ENCODE data around the gene ABCA4.
A peak's percentile ranks its signal among the peaks of the same experiment; 100 is the strongest.

Gene ABCA4

DNA sequence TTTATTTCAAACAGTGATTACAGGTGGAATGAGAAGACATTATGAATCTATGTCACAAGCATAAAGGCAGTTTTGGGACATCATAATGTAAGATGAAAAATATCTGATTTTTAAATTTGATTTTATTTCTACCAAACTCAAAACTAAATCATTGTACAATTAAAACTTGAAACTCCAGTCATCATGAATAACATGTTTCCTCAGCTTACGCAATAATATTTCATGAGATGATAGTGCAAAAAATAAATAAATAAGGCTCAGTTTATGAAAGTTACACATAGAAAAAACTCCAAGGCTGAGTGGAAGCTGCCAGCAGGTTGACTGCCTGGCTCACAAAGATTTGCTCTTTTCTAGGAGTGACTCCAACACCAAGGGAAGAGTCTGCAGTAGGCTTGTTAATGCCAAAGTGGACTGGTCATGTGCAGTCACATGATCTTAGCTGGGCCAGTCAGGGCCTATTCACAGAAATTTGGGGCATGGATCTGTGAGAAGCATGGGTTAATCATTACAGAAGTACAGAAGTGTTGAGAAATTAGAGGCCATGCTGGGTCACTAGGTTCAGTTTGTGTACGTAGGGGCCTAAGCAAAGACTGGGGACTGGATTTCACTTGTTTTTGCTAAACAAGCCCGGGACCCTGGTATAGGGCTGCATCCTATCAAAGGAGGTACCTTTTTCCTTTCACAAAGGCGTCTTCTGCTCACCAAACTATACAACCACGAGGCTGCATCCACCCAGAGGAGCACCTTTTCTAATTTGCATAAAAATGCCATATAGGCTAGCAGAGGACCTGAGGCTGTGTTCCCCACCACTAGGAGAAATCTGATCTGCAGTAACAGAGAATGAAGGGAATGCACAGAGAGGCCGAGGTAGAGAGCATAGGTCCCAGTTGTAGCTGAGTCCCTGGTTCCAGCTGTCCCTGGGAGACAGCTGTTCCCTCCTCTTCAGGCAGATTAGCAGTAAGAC, 4.9 kb upstream of the ABCA4 start:
- H3K27ac ChIP-seq = no peak overlapping the region
- H3K4me3 ChIP-seq = no peak overlapping the region

DNA sequence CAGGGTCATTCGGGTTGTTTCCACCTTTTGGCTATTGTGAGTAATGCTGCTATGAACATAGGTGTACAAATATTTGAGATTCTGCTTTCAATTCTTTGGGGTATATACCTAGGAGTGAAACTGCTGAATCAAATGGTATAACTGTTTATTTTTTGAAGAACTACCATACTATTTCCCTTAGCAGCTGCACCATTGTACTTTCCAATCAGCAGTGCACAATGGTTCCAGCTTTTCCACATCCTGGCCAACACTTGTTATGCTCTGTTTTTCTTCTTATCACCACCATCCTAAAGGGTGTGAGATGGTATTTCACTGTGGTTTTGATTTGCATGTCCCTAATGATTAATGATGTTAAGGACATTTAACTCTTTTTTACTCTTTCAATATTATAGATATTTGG, 3.6 kb upstream of the ABCA4 start:
- no peak overlapping the region for H3K4me3 ChIP-seq

DNA sequence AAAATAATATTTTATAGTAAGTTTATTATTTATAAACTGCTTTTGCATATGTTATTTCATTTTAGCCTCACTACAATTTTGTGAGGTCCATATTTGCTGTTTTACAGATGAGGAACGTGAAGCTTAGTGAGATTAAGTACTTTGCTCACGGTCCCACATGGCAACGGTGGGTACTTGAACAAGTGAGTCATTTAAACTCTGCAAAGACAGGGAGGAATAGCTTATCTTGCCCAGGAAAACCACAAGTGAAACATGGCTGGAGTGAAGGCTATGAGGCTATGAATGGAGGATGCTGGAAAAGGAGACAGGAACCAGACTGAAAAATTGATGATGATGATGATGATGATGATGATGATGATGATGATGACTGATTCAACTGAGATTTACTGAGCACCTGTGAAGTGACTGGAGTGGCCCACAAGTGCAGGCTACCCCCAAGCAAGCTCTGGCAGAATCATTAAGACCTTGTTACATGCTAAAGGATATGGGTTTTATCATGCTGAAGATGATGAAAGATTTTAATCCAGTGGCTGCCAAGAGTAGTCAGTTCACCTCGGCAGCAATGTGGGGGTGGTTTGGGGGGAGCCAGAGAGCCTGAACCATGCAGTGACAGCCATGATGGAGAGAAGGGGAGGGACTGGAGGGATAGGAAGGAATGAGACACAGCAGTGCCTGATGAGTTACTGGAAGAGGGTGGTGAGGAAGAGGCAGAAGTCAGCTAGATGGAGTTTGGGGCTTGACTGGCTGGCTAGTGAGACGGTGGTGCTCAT, 1.4 kb upstream of the ABCA4 start:
- H3K27ac ChIP-seq = no peak overlapping the region
- H3K4me3 ChIP-seq = no peak overlapping the region

More for the DNA sequence above, 3.6 kb upstream of the ABCA4 start:
- no peak overlapping the region for H3K27ac ChIP-seq

DNA sequence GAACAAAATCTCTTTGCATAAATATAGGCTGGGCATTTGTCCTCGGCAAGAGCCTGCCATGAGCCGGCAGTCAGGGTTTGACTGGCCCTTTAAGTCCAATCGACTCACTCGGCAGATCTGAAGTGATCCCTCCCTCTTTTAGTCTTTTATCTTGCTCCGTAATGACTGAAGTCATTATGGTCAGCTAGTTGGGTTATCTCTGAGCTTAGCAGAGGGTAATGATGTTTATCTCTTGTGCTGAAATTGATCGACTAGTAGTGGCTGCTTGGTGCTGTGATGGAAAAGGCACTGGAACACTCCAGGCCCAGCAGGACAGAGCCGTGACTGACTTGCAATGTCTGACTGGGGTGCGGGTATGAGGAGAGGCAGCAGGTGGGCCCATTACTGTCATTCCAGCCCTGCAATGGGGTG, 468 bp upstream of the ABCA4 start:
- no peak overlapping the region for H3K27ac ChIP-seq
- no peak overlapping the region for H3K4me3 ChIP-seq

DNA sequence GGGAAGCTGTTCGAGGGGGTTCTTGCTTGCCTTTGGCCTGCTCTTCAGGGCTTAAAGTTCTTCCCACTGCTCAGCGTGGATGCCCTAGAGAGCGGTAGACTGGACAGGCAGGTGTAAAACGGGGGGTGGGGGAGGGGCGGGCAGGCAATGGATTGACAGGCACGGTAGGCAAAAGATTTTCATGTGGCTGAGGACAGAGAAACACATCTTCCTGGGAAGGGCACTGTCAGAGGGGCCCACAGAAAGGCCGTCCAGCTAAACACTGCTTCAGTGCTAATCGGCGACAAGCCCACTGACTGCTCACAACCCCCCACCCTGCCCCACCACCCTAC, 412 bp downstream of the ABCA4 start:
- Histone ChIP-seq H3K27ac (no peak overlapping the region), H3K4me3 (no peak overlapping the region)

GRCh38 chr1:94119796-94120569, 965 bp downstream of the ABCA4 start:
- no peak overlapping the region for H3K4me3 ChIP-seq
- H3K27ac ChIP-seq = no peak overlapping the region

GRCh38 chr1:94119306-94119705, 1.6 kb downstream of the ABCA4 start:
- no peak overlapping the region for H3K4me3 ChIP-seq

GRCh38 chr1:94118471-94118870, 2.5 kb downstream of the ABCA4 start:
- no peak overlapping the region for H3K27ac ChIP-seq

More at GRCh38 chr1:94119306-94119705, 1.6 kb downstream of the ABCA4 start:
- H3K27ac ChIP-seq = no peak overlapping the region

DNA sequence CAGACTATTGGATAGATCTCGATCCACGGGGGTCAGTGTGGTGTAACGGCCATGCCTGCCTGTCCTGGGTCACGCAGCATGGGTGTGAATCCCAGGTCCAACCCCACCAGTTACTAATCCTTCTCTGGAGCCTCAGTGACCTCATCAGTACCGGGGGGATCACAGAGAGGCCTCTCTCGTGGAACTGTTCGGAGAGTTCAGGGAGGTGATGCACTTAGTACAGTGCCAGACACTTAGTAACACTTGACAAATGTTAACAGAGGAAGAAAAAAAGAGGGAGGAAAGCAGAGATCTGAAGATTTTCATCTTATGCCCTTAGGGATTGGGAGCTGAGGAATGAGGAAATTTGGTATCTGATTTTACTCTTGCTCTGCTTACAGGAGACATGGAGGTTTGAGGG, 2.9 kb downstream of the ABCA4 start:
- Histone ChIP-seq H3K4me3 (no peak overlapping the region), H3K27ac (no peak overlapping the region)

More at GRCh38 chr1:94118471-94118870, 2.5 kb downstream of the ABCA4 start:
- no peak overlapping the region for H3K4me3 ChIP-seq

DNA sequence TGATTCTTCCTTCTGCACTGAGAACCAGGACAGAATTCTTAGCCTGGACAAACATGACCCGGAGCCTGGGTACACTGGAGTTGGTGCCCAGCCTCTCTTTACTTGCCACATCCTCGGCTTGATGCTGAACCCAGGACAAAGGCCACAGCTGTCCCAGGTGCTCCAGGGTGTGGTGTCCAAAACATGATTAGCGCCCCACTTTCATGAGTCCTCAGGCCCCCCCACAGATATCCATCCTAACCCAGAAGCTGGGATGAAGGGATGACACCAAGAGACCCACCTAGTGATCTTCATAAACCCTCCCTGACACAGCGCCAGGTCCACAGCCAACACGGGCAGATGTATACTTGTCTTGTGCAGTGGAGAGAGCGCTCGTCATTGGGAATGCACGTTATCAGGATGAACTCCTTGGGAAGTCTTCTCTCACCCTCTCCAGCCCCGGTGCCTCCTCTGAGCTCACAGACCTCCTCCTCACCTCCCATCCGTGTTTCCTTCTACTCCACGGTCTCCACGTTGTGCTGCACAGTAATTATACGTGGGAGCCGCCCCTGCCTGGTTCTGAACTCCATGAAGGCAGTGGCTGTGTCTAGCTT, 3.6 kb downstream of the ABCA4 start:
- Histone ChIP-seq H3K4me3 (no peak overlapping the region), H3K27ac (peak overlapping the region in 15 of 21 experiments; percentile 3 to 81 (median 42))

DNA sequence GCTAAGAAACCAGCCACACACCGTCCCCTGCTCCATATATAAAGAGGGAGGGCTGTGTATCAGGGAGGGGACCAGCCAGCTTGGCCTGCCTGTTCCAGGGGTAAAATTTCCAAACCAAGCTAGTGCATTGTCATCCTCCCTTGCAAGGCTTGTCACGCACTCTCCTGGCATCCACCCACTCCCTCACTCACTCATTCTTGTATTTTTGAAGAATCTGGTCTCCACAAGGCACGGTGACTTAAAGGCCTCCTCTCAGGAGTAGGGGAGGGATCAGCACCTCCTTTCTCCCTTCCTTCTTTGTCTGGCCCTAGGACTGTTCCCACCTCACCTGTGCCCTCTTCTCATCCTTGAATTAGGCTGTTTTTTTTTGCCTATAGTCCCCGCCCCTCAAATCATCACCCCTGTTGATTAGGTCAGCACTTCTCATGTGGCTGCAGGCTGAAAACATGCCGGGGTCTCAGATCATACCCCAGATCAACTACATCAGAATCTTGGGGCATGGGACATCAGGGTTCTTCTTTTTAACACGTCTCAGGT, 5.0 kb downstream of the ABCA4 start:
- no peak overlapping the region for H3K4me3 ChIP-seq
- peak overlapping the region in 11 of 21 experiments; percentile 3 to 81 (median 63) for H3K27ac ChIP-seq

DNA sequence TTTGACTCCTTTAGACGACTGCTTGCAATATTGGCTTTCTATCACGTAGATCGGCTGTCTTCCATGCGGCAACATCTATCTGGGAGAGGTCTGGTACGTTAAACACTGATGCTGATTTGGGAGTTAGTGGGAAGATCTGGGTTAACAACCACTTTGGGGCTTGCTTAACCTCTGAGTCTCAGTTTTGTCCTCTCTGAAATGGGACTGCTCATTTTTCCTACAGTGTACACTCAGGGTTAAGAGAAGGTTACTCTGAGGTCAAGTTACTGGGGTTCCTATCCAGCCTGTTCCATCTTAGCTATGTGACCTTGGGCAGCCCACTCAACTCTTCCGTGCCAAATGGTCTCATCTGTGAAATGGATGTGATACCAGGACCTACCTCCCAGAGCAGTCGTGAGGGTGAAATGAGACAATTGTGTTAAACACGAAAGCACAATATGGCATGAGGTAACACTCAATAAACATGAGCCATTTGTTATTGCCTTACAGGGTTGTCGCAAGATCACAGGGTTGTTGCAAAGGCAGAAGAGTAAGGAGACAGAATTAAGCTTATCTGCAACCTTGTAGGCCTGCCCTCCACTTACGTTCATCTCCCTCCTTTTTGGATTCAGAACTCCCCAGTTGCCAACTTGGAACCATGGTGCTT, 5.6 kb downstream of the ABCA4 start:
- peak overlapping the region in 4 of 21 experiments; percentile 3 to 81 (median 50) for H3K27ac ChIP-seq
- H3K4me3 ChIP-seq = no peak overlapping the region

GRCh38 chr1:94113589-94114226, 7.2 kb downstream of the ABCA4 start:
- H3K27ac ChIP-seq = no peak overlapping the region
- no peak overlapping the region for H3K4me3 ChIP-seq

DNA sequence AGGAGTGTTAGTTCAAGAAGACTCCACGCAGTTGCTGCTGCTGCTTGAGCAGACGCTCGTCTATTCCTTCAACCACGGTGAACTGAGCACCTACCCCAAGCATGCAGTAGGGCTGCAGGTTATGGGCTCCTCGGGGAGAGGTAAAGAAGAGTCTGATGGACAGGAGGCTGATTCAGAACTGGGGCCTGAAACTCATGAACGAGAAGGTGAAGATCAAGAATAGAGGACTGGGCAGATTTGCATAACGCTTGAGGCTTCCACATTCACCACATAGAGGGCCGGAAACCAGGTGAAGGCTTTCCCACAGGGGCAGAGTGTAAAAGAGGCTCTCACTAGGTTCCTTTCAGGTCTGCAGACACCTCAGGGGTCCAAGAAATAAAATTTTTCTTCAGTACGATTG, 9.1 kb downstream of the ABCA4 start:
- no peak overlapping the region for H3K4me3 ChIP-seq
- no peak overlapping the region for H3K27ac ChIP-seq

- H3K4me3 ChIP-seq = no peak overlapping the region
- no peak overlapping the region for H3K27ac ChIP-seq
These were observed 9.8 kb downstream of the ABCA4 start for GRCh38 chr1:94110946-94111740.

GRCh38 chr1:94110021-94110761, 10.8 kb downstream of the ABCA4 start:
- H3K27ac ChIP-seq = no peak overlapping the region
- no peak overlapping the region for H3K4me3 ChIP-seq

DNA sequence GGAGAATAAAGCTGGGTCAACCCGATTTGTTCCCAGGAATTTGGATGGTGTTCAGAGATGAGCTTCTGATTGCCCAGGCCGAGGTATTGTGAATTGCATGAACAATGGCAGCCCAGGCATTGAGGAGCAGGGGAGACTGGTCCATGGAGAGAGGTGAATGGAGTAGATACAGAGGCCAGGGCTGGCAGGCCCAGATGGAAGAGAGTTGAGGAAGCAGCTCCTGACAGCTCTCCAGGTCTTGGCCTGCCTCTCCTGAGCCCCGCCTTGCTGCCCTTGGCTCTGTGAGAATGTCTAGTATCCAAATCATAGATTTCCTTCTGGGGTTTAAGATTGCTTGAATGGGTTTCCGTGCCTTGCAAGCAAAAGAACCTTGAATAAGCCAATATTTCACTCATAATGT, 11.5 kb downstream of the ABCA4 start:
- Histone ChIP-seq H3K4me3 (no peak overlapping the region), H3K27ac (no peak overlapping the region)
